HG03175 (cell line): ENCODE measurements around the gene SRPRB.

Source experiments
- ATAC-seq: cut with Tn5 transposase; IDR thresholded peaks from one replicate; pipeline ENCODE4 v1.9.1; 2021; ENCODE audit warnings: mild to moderate bottlenecking, moderate library complexity; ENCODE audit not compliant: unreplicated experiment

SRPRB gene

DNA sequence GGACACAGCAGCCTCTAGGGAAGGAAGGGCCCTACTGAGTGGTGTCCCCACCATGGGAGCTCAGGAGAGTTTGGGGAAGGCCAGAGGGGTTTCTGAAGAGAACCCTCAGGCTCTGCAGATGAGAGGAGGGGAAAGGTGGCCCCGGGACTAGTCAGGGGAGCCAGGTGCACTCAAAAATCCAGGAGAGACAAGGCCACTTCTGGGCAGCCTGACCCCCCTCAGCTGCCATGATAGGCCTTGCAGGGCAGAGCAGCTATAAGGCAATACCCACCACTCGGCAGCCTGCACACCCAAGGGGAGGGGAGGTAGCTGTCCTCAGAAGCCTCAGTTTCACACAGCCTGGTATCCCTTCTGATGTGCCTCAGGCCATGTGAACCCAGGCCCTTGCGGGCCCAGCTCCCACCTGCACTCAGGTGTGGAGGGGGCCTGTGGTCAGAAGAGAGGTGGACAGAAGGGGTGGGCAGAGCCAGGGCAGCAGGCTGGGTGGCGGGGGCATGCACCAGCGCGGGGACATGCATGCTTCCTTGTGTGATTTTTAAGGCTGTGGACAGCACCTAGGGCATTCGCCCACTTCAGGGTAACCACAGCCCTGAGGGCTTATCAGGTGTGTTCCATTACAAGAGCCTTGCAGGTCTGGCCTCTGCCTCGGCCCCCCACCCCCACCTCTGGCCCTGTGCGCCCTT is 34.6 kb downstream of the SRPRB start:
- no peak for ATAC-seq

DNA sequence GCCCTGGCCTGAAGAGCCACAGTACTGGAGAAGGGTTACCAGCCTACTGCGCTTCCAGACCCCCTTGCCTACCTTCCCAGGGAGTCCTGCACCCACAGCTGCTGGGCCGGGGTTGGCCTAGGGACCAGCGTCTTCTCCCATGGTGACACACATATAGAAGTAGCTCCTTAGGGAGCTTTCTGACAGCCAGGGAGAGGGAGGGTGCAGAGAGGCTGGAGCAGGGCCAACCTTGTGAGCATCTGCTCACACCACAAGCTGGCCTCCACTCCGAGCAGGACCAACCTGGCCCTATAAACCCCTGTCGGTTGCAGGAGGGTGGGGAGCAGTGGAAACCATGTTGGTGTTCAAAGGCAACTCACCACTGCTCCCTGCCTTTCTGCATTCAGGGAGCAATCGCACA is 35.2 kb downstream of the SRPRB start:
- no peak for ATAC-seq

DNA sequence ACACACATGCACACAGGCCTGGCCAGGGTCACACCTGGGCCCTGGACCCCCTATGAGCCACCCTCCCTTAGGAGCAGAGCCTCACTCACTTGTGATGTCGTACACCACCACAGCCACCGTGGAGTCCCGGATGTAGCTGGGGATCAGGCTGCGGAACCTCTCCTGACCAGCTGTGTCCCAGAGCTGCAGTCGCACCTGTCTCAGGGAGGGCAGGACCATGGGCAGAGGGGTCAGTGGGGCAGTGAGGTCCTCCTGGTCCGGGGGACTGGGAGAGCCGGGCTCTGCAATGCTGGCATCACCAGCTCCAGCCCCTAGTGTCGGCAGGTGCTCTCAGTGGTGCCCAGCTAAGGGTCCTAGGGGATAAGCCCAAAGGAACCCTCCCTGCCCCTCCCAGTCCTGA is 35.6 kb downstream of the SRPRB start:
- no peak for ATAC-seq

DNA sequence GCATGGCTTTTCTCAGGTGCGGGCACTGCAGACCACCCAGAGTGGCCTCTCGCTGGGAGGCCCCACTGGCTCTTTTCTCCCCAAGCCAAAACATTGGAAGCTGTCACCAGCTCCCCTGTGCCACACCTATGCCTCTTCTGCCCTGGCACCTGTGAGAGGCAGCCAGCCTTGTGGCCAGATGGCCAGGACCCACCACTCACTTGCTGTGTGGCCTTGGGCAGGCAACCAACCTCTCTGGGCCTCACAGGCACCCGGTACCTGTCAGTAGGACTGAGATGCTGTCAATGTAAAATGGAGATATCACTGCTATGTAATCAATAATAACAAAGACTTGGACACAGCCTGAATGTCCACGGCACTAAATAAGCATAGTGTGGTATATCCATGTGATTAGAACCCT is 36.5 kb downstream of the SRPRB start:
- no peak for ATAC-seq

DNA sequence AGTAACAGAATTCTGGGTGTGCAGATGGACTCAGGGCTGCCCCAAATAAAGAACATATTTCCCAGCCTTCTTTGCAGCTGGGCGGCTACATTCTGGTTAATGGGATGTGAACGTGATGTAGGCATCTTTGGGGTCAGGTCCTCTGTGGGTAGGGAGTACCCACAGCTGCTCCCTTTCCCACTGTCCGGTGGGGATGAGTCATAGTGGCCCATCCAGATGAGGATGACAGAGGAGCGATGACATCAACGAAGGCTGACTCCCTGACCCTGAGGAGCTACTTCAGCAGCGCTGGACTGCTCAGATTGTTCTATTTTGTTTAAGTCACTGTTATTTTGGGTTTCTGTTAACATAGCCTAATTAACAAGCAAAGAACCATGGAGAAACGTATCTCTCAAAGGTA is 38.0 kb downstream of the SRPRB start:
- no peak for ATAC-seq

DNA sequence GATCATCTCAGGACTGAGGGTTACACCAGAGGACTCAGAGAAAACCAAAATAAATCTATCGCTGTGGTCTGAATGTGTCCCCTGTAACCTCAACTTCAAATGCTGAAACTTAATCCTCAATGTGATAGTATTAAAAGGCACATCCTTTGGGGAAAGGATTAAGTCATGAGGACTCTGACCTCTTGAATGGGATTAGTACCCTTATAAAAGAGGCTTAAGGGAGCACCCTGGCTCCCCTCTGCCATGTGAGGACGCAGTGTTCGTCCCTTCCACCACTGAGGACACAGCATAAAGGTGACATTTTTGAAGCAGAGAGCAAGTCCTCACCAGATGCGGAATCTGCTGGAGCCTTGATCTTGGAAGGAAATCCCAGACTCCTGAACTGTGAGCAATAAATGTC is 39.5 kb downstream of the SRPRB start:
- ATAC-seq, result no peak

DNA sequence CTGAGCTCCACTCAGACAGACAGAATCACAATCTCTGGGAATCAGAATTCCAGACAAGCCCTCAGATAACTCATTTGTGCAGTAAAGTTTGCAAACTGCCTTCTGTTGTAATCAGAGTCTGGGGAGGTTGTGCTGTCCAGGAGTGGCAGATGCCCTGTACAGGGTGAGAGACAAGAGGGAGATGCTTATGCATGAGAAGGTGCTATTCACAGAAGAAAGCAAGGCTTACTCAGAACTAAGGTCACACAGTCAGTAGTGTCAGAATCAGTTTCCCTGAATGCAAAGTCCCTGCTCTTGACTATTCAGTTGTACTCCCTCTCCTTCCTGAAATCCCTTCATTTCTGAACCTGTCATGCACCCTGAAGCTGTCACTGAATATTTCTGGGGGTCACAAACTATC is 43.7 kb downstream of the SRPRB start:
- ATAC-seq, result no peak

DNA sequence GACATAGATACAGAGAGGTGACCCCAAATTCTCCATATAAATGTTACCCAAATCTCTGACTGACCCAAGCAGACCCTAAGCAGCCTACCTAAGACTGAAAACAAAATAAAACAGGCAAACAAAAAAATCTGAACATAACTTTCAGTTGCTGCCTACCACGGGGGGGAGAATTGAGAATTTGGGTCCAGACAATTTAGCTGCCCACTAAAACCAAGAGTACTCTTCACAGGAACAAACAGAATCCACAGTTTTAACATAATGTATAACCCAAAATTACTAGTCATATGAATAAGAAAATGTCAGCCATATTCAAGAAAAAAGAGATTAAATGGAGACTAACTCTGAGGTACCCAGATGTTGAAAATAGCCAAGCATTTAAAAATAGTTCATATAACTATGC is 44.4 kb downstream of the SRPRB start:
- no peak for ATAC-seq

DNA sequence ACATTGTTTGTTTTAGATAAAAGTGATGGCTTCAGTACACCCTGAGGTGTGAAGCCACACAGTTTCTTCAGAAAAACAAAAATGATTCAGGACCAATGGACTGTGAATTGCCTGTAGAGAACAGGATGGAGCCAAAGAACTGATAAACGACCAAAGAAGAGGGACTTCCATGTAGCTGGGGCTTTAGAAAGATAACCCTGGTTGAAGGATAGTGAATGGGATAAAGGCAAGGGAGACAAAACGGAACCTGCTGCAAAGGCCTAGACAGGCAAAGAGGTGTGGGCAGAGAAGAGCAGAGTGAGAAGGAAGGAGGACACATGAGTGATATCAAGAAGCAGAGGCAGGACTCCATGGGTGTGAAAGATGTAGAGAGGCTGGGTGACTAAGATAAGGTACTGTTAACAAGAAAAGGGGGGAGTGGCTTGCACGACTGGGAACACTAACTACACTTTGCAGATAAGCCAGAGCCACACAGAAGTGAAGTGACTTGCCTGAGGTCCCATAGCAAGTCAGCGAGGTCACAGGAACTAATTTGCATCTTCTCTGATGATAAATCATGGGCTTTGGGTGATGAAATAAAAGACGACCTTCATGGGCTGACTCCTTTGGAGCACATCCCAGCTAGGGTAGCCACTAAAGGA is 45.8 kb downstream of the SRPRB start:
- peak; percentile 60 for ATAC-seq

DNA sequence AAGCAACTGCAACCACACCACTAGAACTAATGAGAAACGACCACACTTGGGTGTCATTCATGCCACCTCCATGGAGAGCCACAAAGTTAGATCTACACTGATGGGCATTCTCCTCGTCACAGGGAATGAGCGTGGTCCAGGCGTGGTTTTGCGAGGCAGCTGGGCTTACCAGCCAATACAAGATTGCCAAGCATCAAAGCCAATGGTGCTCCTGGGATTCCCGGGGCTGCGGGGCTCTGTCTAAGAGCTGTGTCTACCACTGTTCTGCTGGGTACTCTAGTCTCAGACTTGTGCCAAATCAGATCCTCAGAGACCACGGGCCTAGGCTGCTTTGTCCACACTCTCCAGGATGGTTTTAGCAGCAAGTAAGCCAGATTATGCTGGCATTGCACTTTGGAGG is 46.3 kb downstream of the SRPRB start:
- ATAC-seq, result no peak

DNA sequence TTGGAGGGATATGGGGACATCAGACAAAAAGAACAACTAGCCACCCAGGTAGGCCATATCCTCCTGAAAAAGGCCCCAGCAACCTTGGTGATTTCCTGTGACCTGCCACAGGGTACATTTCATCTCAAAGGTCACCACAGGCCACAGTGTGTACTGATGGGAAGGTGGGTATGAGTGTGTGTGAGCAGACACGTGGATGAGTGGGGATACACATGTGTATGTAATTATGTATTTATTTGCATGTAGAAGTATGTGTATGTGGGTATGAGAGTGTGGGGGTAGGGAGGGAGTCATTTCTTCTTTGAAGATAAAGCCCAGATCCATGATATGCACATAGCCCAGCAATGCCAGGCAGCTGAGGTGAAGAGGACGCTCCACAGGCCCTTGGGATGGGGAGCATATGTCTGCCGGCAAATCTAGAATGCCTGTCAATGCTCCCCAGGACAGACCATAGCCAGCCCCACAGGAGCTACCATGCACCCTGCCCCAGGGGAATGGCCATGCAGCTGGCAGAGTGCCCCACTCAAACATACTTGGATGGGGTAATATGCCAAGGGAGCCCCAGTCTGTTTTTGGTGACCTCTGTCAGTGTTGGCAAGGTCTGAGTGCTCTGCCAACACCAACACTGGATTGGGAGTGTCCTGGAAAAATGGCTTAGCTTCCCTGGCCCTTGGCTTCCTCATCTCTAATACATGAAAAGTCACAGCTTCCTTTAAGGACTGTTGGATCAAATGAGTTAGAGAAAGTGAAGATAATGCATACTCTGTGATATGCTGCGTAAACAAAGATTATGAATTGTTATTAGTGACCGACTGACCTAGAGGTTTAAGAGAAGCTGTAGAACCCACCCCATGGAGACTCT is 47.7 kb downstream of the SRPRB start:
- ATAC-seq, result no peak

DNA sequence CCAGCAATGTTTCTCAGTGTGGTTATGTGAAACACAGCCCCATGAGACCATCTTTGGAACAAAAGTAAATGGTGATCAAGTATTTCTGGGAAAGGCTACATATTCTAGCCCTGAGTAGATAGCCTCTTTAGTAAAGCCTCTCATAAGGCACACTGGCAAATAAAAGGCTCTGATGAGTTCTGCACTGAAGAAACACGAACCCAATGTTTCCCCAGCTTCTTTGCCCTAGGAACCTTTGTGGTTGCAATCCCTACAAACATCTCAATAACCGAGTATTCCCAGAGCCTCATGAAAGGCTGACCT is 48.3 kb downstream of the SRPRB start:
- no peak for ATAC-seq

DNA sequence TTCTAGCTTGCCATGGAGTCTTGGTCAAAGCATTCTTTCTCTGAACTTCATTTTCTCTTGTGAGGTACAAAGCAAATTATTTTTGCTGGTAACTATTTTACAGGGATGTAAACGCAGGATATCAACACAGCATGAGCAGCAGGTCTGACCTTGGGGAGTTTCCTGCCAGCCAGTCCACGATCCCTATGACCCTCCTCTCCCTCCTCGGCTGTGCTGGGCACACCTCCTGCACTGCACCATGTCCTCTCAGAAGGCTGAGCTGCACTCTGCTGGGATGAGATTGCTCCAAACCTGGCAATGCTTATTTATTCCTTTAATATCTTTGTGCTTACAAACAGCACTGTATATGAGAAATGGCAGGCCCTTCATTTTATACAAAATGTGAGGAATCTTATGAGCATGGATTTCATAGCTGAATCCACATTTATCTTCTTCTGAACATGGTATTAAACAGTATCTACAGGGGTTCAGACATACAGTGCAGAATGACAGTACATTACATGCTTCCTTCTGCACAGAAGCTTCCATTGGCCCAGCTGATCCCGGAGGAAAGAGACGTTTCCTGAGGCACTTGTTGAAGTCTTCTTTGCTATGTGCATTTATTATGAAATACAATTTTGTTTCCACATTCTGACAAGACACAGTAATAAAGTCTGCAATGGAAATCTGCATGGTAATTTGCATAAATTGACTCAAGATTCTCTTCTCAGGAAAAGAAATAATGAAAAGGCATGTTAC is 48.8 kb downstream of the SRPRB start:
- ATAC-seq, result no peak

DNA sequence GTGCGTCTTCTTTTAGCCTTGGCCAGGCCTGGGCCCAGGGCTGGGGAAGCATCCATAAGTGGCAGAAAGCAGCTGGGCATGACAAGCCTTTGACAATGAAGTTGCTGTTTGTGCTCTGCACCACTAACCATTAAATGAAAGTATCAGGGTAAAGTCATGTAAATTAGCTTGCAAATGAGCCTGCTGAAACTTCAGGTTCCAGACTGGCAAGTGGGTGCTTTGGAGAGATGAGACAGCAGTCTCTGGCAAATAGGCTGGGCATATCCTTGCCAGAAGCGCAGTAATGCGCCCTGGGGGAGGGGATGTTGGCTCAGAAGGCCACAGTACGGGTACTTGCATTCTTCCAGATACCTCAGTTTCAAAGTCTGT is 49.4 kb downstream of the SRPRB start:
- ATAC-seq, result no peak

DNA sequence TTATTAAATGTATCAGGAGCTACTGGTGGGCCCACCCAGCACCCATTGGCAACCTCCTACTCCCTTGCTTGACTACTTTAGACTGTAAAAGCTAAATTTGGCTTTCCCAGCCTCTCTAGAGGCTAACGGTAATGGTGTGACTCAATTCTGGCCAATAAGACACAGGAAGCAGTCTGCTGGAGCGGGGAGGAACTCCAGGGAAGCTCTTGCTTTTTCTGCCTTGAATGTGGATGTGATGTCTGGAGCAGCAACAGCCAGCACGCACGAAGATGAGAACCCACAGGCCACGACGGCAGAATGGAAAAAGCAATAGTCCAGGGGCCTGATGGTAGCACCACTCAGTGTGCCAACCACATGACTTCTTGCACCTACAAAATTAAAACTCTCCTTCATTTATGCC is 50.2 kb downstream of the SRPRB start:
- no peak for ATAC-seq

DNA sequence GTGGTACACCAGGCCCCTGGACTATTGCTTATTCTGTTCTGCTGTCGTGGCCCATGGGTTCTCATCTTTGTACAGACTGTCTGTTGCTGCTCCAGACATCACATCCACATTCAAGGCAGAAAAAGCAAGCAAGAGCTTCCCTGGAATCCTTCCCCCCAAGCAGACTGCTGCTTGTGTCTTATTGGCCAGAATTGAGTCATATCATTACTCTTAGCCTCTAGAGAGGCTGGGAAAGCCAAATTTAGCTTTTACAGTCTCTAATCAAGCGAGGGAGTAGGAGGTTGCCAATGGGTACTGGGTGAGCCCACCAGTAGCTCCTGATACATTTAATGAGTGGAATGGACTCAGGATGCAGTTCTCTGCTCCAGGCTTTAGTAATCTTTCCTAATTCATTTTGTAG is 50.7 kb downstream of the SRPRB start:
- no peak for ATAC-seq

DNA sequence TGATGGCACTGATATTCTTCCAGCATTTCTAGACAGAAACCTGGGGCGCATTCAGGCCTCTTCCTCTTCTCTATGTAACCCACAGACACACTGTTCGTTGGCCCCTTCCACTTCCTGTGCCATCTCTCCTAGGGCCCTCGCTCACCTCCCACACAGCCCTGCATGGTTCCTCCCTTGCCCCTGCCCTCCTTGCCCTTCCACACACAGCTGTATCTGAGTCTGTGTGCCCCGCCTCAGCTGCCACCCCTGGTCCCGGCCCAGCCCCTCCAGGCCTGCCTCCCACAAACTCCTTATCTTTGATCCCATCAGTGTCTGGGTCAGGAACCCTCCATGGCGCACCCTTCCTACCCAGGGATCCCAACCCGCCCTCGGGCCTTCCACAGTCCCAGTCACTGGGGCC is 52.2 kb downstream of the SRPRB start:
- no peak for ATAC-seq

DNA sequence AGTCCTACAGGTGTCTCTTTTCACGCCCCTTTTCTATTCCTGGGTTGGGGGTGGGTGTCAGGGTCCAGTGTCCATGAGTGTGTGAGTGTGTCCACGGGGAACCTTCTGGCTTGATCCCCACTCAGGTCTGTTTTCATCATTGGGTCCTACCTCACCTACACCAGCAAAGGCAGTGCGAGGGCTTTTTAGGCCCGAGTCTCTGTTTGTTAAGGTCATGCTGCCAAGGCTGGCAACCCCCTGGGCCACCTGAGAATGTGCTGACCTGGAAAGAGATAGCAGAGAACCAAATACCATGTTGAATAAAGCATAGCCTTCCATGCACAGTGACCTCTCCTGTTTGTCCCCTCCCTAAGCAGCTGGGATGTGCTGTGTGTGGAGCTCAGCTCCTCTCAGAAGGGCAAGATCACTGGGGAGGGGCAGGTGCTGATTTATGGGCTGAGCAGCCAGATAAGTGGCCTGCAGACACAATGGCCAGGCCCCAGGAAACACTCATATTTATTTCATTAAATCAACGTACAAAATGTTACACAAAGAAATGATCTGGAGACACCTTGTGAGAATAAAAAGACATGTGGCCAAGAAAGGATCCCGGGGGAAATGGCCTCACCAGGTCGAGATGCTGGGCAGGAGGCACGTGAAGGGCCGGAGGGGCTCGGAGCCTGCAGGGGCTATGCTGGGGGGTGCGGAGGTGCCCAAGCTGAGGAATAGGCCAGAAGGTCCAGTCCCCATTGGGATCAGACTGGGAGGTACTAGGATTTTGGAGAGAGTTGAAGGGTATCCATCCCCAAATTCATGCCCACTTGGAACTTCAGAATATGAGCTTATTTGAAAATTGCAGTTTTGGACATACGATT is 54.0 kb downstream of the SRPRB start:
- no peak for ATAC-seq

DNA sequence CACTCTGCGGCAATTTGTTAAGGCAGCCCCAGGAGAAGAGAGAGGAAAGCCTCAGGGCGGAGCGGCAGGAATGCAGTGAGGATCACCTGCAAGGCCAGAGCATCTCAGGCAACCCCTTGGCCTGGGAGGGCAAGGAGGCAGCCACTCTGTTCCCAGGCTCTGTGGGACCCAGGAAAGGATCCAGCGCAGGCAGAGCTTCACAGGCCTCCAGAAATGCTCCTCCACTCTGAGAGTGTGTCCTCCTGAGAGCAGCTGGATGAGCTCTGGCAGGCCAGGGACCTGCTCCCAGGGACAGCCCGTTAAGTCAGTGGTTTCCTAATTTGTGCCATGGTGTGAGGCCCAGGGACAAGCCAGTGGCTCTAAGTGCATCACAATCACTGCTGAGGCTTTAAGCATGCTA is 54.9 kb downstream of the SRPRB start:
- ATAC-seq, result no peak

DNA sequence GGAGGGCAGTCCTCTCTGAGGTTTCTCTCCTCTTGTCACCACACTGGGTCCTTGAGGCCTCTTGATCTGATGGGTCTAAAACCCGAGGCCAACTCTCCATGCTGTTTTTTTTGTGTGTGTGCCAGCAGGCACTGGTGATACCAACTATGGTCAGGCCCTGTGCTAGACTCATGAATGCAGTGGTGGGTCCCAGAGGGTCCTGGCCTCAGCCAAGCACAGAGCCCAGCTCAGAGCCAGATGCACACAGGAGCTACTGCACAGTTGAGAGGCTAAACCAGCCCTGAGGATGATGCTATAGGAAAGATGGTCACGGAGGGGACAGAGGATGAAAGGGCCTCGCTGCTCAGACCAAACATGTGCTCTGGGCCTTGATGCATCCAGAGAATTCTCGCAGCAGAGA is 56.5 kb downstream of the SRPRB start:
- ATAC-seq, result no peak

DNA sequence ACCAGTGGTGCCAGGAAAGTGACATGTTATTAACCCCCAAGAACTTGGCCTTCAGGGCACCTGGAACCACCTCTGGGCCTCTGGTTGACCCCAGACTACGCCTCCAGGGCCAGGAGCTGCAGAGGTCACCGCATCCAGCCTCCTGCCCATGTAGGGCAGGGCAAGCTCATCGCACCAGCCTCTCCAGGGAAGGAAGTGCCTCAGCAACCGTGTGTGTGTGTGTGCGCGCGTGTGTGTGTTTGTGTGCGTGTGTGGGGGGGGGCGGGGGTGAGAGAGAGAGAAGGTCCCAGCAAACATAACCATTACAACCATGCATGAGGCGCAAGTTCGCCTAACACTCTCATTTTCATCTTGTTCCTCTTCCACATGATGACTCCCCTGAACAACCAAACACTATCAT is 58.3 kb downstream of the SRPRB start:
- ATAC-seq, result no peak
